Measurements from ENCODE around the gene ZNF316.

Gene ZNF316

DNA sequence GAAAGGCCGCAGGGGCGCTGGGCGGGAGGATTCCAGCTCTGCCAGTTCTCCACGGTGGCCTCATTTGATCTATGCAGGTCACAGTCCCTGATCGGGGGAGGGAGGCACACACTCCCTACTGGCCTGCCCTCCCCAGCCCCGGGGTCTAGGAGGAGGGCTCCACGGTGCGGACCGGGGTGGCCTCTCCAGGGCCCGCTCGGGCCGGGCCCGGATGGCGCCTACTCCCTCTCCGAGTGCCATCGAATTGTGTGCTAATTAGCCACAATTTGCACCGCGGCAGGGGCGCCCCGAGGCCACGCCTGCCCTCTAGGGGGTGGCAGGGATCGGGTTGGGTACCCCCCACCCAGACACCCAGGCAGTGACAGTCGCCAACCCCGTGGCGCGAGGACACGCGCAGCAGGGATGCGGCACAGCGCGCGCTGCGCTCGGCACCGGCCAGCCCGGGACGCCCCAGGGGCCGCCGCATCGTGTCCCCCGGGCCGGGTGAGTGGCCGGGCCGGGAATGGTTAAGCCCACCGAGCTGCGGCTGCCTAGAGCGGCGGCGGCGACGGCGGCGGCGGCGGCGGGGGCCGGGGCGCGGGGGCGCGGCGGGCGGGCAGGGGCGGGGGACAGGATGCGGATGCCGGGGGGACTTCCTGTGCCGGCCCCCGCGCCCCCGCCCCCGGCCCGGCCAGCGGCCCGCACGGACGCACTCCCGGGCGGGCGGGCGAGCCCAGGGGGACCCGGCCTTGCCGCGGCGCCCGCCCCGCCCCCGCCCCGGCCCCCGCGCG is 22.0 kb upstream of the ZNF316 start, which contains the start of gene ZNF853:
TSS of gene ZNF853 (plus strand) at position 658 of the 770 bp plus-strand sequence. CDS start 565 bp downstream, outside the sequence.
- no peak for DNase-seq (ENCODE audit: extremely low read depth, low read depth)
- TF ChIP-seq, protein P1, sequence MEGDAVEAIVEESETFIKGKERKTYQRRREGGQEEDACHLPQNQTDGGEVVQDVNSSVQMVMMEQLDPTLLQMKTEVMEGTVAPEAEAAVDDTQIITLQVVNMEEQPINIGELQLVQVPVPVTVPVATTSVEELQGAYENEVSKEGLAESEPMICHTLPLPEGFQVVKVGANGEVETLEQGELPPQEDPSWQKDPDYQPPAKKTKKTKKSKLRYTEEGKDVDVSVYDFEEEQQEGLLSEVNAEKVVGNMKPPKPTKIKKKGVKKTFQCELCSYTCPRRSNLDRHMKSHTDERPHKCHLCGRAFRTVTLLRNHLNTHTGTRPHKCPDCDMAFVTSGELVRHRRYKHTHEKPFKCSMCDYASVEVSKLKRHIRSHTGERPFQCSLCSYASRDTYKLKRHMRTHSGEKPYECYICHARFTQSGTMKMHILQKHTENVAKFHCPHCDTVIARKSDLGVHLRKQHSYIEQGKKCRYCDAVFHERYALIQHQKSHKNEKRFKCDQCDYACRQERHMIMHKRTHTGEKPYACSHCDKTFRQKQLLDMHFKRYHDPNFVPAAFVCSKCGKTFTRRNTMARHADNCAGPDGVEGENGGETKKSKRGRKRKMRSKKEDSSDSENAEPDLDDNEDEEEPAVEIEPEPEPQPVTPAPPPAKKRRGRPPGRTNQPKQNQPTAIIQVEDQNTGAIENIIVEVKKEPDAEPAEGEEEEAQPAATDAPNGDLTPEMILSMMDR (IDR thresholded peaks at IDR 0.05; ENCODE audit: low read depth, low read length): no peak

DNA sequence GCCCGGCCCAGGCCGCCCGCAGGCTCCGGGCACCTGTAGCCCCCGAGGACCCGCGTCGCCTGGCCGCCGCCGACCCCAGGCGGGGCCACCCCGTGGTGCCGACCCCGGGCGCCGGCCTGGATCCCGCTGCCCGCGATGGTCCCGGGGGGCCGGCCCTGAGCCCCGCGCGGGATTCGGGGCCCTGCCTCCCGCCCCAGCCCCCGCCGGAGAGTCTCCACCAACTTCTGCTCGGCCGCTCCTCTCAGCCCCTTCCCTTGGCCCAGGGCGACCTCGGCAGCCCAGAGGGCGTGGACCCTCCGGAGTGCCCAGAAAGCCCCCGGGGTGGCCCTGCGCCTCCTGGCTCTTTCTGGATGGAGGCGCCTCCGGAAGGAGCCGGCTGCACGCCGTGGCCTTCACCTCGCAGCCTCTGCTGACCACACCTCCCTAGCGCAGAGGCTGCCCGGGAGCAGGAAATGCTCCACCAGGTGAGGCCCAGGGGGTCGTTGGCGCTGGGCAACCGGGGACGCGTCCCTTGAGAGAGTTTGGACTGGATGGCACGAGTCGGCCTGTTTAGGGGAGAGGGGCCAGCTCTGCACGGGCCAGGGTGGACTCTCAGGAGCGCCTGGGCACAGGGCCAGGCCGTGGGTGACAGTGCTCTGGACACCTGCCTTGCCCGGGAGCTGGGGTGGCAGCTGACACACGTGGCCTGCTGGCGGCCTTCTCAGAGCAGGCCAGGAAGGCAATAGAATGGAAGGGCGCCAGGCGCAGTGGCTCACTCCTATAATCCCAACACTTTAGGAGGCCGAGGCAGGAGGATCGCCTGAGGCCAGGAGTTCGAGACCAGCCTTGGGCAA is 21.2 kb upstream of the ZNF316 start:
- DNase-seq (ENCODE audit: extremely low read depth, low read depth): no peak
- TF ChIP-seq, protein P1 (IDR thresholded peaks at IDR 0.05; ENCODE audit: low read depth, low read length): no peak

DNA sequence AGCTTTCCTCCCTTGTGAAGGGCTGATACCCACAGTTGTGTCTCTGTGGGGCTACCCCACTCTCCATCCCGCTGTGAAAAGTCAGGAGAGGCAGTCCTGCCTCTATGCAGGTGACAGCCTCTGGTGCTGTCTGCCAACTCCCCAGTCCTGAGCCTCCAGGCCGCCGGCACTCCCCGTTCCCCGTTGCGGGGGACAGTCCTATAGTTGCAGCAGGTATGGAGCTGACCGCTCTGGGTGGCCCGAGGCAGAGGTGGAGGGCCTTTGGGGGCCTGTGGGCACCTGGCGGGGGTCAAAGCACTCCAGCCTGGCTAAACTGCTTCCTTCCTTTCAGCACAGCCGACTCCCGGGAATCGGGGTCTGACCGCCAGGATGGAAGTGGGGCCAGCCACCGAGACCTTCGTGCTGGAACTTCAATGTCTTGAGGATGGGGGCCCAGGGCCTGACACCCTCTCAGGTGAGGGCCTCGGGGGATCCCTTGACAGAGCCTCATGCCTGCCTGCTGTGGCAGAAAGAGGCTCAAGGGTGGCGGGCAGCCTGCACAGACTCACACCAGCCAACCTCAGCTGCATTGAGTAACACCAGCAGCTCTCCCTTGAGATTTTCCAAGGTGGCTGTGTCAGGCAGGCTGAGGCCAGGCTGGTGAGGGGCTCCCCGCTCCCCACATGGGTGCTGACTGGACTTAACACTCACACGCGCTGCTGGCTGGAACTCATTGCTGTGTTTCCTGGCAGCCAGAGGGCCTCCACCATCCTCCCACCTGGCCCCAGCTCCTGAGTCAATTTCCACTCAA is 20.1 kb upstream of the ZNF316 start:
- TF ChIP-seq, protein P1 (IDR thresholded peaks at IDR 0.05; ENCODE audit: low read depth, low read length): no peak
- DNase-seq (ENCODE audit: extremely low read depth, low read depth): no peak

DNA sequence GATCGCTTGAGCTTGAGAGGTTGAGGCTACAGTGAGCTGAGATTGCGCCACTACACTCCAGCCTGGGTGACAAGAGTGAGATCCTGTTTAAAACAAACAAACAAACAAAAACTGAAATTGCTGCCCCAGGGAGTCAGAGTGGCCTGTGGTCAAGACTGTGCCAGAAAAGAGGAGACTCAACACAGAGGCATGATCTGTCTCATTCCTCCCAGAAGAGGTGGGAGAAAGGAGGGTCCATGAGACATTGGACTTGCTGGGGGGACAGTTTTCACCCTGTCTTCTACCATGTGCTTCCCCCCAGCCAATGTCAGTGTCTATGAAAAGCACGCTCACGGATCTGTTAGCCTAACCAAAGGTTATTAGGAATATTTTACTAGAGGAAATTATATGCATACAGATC is 18.5 kb upstream of the ZNF316 start:
- no peak for DNase-seq (ENCODE audit: extremely low read depth, low read depth)
- TF ChIP-seq, protein P1 (IDR thresholded peaks at IDR 0.05; ENCODE audit: low read depth, low read length): no peak

DNA sequence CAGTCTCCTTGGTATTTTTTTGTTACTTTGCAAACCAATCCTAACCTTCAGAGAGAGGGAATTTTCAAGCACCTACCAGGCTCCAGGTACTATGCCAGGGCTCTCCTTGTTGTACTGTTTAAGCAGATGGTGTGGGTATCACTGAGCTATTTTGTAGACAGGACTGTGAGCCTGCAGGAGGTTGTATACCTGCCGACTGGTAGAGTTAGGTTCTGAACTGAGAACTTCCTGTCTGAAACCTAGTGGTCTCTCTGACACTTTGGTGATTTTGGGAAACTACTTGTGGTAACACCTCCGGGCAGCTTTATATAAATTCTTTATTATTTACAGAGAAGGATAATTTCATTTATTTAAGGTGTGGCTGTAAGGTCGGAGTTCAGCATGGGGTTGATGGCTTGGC is 17.2 kb upstream of the ZNF316 start:
- no peak for DNase-seq (ENCODE audit: extremely low read depth, low read depth)
- TF ChIP-seq, protein P1 (IDR thresholded peaks at IDR 0.05; ENCODE audit: low read depth, low read length): no peak

DNA sequence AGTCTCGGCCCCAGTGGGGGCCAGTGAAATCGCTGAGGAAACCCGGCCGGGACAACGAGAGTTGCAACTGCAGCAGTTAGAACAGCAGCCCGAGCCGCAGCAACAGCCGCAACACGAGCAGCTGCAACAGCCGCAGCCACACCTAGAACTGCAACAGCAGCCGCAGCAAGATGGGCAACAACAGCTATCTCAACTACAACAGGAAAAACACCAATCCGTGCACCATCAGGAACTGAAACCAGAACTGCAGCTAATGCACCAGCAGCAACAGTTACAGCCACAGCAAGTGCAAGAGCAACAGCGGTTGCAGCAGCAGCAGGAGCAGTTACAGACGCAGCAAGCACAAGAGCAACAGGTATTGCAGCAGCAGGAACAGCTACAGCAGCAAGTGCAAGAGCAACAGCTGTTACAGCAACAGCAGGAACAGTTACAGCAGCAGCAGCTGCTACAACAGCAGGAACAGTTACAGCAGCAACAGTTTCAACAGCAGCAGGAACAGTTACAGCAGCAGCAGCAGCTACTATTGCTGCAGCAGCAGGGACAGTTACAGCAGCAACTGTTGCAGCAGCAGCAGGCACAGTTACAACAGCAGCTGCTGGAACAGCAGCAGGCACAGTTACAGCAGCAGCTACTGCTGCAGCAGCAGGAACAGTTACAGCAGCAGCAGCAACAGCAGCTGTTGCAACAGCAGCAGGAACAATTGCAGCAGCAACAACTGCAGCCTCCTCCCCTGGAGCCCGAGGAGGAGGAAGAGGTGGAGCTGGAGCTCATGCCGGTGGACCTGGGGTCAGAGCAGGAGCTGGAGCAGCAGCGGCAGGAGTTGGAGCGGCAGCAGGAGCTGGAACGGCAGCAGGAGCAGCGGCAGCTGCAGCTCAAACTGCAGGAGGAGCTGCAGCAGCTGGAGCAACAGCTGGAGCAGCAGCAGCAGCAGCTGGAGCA is 15.7 kb upstream of the ZNF316 start:
- TF ChIP-seq, protein P1 (IDR thresholded peaks at IDR 0.05; ENCODE audit: low read depth, low read length): no peak
- DNase-seq (ENCODE audit: extremely low read depth, low read depth): no peak

Data from AG09319 (cell line).